Measurements from ENCODE around the gene DHH.
A peak's percentile ranks its signal among the peaks of the same experiment; 100 is the strongest.

Gene DHH

GRCh38 chr12:49038291-49038955 is 56.2 kb downstream of the DHH start:
- no peak for DNase-seq (ENCODE audit: low read depth in 1 of 2, low spot score in 1 of 2)
- TF ChIP-seq SPI1 (IDR thresholded peaks at IDR 0.05; ENCODE audit: borderline replicate concordance, low read depth) (no peak), GABPA (IDR thresholded peaks at IDR 0.05; ENCODE audit: low read depth) (no peak), POLR2AphosphoS5 (IDR thresholded peaks at IDR 0.05; ENCODE audit: low read depth) (no peak)
- TF ChIP-seq, protein P1, sequence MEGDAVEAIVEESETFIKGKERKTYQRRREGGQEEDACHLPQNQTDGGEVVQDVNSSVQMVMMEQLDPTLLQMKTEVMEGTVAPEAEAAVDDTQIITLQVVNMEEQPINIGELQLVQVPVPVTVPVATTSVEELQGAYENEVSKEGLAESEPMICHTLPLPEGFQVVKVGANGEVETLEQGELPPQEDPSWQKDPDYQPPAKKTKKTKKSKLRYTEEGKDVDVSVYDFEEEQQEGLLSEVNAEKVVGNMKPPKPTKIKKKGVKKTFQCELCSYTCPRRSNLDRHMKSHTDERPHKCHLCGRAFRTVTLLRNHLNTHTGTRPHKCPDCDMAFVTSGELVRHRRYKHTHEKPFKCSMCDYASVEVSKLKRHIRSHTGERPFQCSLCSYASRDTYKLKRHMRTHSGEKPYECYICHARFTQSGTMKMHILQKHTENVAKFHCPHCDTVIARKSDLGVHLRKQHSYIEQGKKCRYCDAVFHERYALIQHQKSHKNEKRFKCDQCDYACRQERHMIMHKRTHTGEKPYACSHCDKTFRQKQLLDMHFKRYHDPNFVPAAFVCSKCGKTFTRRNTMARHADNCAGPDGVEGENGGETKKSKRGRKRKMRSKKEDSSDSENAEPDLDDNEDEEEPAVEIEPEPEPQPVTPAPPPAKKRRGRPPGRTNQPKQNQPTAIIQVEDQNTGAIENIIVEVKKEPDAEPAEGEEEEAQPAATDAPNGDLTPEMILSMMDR (IDR thresholded peaks at IDR 0.05; ENCODE audit: insufficient read depth, low read length), result no peak
- TF ChIP-seq, protein P2, sequence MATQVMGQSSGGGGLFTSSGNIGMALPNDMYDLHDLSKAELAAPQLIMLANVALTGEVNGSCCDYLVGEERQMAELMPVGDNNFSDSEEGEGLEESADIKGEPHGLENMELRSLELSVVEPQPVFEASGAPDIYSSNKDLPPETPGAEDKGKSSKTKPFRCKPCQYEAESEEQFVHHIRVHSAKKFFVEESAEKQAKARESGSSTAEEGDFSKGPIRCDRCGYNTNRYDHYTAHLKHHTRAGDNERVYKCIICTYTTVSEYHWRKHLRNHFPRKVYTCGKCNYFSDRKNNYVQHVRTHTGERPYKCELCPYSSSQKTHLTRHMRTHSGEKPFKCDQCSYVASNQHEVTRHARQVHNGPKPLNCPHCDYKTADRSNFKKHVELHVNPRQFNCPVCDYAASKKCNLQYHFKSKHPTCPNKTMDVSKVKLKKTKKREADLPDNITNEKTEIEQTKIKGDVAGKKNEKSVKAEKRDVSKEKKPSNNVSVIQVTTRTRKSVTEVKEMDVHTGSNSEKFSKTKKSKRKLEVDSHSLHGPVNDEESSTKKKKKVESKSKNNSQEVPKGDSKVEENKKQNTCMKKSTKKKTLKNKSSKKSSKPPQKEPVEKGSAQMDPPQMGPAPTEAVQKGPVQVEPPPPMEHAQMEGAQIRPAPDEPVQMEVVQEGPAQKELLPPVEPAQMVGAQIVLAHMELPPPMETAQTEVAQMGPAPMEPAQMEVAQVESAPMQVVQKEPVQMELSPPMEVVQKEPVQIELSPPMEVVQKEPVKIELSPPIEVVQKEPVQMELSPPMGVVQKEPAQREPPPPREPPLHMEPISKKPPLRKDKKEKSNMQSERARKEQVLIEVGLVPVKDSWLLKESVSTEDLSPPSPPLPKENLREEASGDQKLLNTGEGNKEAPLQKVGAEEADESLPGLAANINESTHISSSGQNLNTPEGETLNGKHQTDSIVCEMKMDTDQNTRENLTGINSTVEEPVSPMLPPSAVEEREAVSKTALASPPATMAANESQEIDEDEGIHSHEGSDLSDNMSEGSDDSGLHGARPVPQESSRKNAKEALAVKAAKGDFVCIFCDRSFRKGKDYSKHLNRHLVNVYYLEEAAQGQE (IDR thresholded peaks at IDR 0.05; ENCODE audit: insufficient replicate concordance, low read depth), result no peak
- Histone ChIP-seq H3K27ac (replicated peaks) (no peak overlapping the region), H3K4me3 (replicated peaks; ENCODE audit: insufficient read depth, low read length) (no peak overlapping the region), H3K27me3 (ENCODE audit: insufficient read depth, poor library complexity, severe bottlenecking) (no peaks in the 10 kb centered on the region)

DNA sequence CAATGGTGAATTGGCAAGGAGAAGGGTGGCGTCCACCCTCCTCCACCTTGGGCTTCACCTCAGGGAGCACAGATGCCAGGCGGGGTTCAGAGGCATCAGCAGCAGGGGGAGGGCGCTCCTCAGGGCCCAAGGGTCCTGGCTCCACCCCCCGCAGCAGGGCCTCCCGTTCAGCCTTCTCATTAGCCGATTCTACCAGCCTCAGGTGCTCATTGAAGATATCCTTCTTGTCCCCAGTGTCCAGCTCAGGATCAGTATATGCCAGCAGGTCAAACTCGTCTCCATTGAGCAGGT is 56.7 kb downstream of the DHH start:
- no peak for DNase-seq (ENCODE audit: low read depth in 1 of 2, low spot score in 1 of 2)
- TF ChIP-seq POLR2AphosphoS5 (IDR thresholded peaks at IDR 0.05; ENCODE audit: low read depth), result no peak
- TF ChIP-seq SPI1 (IDR thresholded peaks at IDR 0.05; ENCODE audit: borderline replicate concordance, low read depth), result no peak
- TF ChIP-seq, protein P1 (IDR thresholded peaks at IDR 0.05; ENCODE audit: insufficient read depth, low read length), result no peak
- TF ChIP-seq, protein P2 (IDR thresholded peaks at IDR 0.05; ENCODE audit: insufficient replicate concordance, low read depth), result no peak
- no peak for TF ChIP-seq GABPA (IDR thresholded peaks at IDR 0.05; ENCODE audit: low read depth)
- Histone ChIP-seq H3K4me3 (replicated peaks; ENCODE audit: insufficient read depth, low read length) (no peak overlapping the region), H3K27me3 (ENCODE audit: insufficient read depth, poor library complexity, severe bottlenecking) (no peaks in the 10 kb centered on the region), H3K27ac (replicated peaks) (no peak overlapping the region)

DNA sequence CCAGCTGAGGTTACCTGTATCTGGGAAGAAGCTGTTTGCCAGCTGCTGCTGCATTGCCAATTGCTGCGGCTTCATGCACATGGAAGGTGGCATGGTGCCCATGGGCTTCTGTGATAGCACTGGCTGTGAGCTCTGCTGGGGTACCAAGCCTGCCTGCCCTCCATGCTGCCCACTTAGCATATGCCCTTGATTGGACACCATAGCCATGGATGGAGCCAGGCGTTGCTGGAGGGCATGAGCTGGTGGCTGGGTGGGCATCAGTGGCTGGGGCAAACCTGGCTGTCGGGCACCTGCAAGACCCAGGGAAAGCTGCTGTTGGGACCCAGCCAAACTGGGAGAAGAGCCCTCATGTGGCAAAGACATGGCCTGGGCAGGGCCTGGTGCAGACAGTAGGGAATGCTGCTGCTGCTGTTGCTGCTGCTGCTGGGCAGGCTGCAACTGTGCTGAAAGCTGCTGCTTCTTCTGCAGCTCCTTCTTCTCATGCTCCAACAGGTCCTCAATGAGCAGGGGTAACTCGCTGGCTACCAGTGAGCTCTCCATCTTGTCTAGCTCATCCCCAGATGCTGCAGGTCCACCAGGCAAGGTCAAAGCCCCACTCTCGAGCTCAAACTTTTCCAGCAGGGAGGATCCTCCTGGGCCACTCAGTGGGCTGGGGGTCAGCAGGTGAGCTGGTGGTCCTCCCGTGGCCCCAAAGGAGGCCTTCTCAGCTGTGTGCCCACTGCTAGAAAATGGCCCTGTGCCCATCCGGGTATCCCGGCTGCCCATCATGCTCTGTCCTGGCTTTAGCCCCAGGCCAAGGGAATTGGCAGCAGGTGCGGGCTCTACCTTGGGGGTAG is 57.3 kb downstream of the DHH start:
- DNase-seq (ENCODE audit: low read depth in 1 of 2, low spot score in 1 of 2), result no peak
- no peak overlapping the region for H3K27ac ChIP-seq (replicated peaks)
- H3K4me3 ChIP-seq (replicated peaks; ENCODE audit: insufficient read depth, low read length), result no peak overlapping the region
- H3K27me3 ChIP-seq (ENCODE audit: insufficient read depth, poor library complexity, severe bottlenecking), result no peaks in the 10 kb centered on the region
- TF ChIP-seq POLR2AphosphoS5 (IDR thresholded peaks at IDR 0.05; ENCODE audit: low read depth), result peak; percentile 38; the same call in 1 of the 2 replicates
- TF ChIP-seq, protein P2 (IDR thresholded peaks at IDR 0.05; ENCODE audit: insufficient replicate concordance, low read depth), result no peak

Measured in HL-60 (cell line).